Osteoblast (primary cell): ENCODE measurements around the gene FBXW12. TPM values are rescaled to one million over a fixed set of nuclear protein-coding genes. Genes with fewer than 3 reads are reported as not detected.
A peak's percentile ranks its signal among the peaks of the same experiment; 100 is the strongest.
"Not testable (repeated sequence)": the region's sequence is repeated elsewhere in the genome, so short reads cannot be mapped to it uniquely, and the experiment has no call there.

ENCODE experiments used
- DNase-seq: peaks from one replicate; pipeline ENCODE4 v3.0.0; 2011; ENCODE audit warnings: low spot score, mixed read lengths; ENCODE audit not compliant: insufficient read length; ENCODE audit errors: missing footprints
- H2AFZ ChIP-seq: 2 replicates; pipeline ENCODE4 v1.6.0; 2011; ENCODE audit warnings: mild to moderate bottlenecking, low read length
- H3K27ac ChIP-seq: 2 replicates; pipeline ENCODE4 v1.5.1; 2011; ENCODE audit warnings: mild to moderate bottlenecking, low read depth, low read length, moderate library complexity
- H3K27me3 ChIP-seq: 2 replicates; pipeline ENCODE4 v1.6.0; 2012; ENCODE audit warnings: mild to moderate bottlenecking, control low read depth, inconsistent platforms, low read length, moderate library complexity; ENCODE audit not compliant: insufficient read depth
- H3K36me3 ChIP-seq: 2 replicates; pipeline ENCODE4 v1.5.1; 2011; ENCODE audit warnings: mild to moderate bottlenecking, low read length, control low read depth, moderate library complexity; ENCODE audit not compliant: insufficient read depth
- H3K4me1 ChIP-seq: 2 replicates; pipeline ENCODE4 v1.5.1; 2011; ENCODE audit warnings: mild to moderate bottlenecking, low read length, control low read depth, moderate library complexity; ENCODE audit not compliant: insufficient read depth
- H3K4me2 ChIP-seq: 2 replicates; pipeline ENCODE4 v1.6.0; 2011; ENCODE audit warnings: mild to moderate bottlenecking, low read length; ENCODE audit not compliant: insufficient read depth
- H3K4me3 ChIP-seq: fragments of 200-600 bp; sonication (generic); 3 replicates; pipeline ENCODE4 v1.5.1; 2012; ENCODE audit warnings: mild to moderate bottlenecking, low read length, inconsistent platforms; ENCODE audit not compliant: insufficient read depth
- H3K79me2 ChIP-seq: 2 replicates; pipeline ENCODE4 v1.6.0; 2012; ENCODE audit warnings: mild to moderate bottlenecking, low read length, control low read depth, inconsistent platforms; ENCODE audit not compliant: insufficient read depth
- H3K9me3 ChIP-seq: 2 replicates; pipeline ENCODE4 v1.5.1; 2011; ENCODE audit warnings: low read depth, low read length, control low read depth
- H4K20me1 ChIP-seq: 2 replicates; pipeline ENCODE4 v1.6.0; 2012; ENCODE audit warnings: mild to moderate bottlenecking, low read length, control low read depth; ENCODE audit not compliant: insufficient read depth
- total RNA-seq: library from RNA; depleted of rRNA; stranded (reverse); fragments of >200 nt; gene quantifications from 2 replicates; pipeline ENCODE4 v1.2.3, GENCODE V29; 2012
- TF ChIP-seq, protein P1 (sequence below): IDR thresholded peaks from 2 replicates; pipeline ENCODE4 v1.5.1; 2011; ENCODE audit warnings: mild to moderate bottlenecking, low read depth, low read length, moderate library complexity; ENCODE audit errors: extremely low read depth

The FBXW12 gene
- total RNA-seq, 1 donor: not detected

DNA sequence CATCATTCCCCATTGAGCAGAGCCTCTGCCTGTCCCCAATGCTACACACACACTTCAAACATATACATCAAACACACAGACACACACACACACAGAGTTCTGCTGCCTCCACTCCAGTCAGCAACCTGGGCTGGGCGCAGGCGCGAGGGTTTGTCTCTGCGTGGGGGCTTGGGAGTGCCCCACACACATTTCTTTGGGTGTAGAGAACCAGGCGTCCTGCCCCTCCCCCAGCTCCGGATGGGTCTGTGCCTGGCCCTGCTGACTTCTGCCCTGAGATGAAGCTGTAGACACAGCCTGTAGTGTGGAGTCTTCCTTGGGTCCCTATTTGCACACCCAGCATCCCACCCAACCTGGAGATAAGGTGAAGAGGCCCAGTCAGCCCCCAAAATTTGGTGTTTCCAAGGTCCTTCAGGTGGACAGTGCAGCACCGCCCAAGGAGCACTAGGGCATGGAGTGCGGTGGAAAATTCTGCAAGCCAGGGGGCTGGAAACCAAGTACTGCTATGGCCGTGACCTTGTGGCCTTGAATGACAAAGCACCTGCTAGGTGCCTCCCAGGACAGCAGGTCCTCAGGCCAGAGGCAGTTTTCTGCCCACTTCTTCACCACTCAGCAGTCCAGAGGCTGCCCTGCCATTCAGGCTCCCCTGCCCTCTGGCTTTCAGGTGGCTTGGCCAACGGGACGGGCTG, 26.8 kb downstream of the FBXW12 start:
- Histone ChIP-seq H3K4me1 (peaks cover 11% of the 10 kb centered on the region), H3K4me2 (no peak overlapping the region), H2AFZ (no peak overlapping the region), H3K79me2 (no peaks in the 10 kb centered on the region), H3K36me3 (no peaks in the 10 kb centered on the region), H3K4me3 (no peak overlapping the region), H3K27me3 (peaks cover 28% of the 10 kb centered on the region), H3K9me3 (no peaks in the 10 kb centered on the region), H4K20me1 (no peaks in the 10 kb centered on the region), H3K27ac (no peak overlapping the region)
- TF ChIP-seq, protein P1, sequence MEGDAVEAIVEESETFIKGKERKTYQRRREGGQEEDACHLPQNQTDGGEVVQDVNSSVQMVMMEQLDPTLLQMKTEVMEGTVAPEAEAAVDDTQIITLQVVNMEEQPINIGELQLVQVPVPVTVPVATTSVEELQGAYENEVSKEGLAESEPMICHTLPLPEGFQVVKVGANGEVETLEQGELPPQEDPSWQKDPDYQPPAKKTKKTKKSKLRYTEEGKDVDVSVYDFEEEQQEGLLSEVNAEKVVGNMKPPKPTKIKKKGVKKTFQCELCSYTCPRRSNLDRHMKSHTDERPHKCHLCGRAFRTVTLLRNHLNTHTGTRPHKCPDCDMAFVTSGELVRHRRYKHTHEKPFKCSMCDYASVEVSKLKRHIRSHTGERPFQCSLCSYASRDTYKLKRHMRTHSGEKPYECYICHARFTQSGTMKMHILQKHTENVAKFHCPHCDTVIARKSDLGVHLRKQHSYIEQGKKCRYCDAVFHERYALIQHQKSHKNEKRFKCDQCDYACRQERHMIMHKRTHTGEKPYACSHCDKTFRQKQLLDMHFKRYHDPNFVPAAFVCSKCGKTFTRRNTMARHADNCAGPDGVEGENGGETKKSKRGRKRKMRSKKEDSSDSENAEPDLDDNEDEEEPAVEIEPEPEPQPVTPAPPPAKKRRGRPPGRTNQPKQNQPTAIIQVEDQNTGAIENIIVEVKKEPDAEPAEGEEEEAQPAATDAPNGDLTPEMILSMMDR: no peak
- peak; percentile 54 for DNase-seq

DNA sequence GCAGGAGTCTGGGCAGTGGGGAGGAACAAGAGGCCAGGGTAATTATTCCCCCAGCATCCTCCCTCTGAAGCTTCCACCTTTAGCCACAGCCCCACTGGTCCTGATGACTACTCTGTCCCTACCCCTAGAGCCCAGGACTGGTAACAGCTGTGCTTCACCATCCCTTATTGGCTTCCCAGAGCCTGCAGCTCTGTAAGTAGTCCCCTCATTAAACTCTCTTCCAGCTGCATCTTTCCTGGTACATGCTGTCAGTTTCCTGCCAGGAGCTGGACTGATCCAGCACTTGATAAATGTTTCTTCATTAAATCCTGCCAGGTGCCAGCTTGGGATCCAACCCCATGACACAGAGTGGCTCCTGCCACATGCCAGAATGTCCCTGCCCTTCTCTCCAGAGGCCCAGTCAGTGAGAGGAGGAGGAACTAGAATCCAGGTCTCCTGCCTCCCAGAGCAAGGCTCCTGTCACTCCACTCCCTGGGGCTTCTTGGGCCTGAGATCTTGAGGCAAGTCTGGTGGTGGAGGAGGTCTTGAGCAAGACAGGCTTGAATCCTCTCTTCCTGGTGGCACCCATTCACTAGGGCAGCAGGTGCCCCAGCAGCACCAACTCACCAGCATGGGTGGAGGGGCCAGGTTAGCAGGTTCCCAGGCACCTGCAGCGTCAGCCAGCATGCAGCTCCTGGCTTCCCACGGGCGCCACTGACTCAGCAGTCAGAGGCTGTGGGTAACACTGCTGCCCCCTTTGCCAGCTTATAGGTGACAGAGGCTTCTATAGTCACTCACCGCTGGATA, 27.6 kb downstream of the FBXW12 start:
- Histone ChIP-seq H3K79me2 (no peaks in the 10 kb centered on the region), H3K27ac (no peak overlapping the region), H3K9me3 (no peaks in the 10 kb centered on the region), H3K4me1 (peaks cover 11% of the 10 kb centered on the region), H2AFZ (no peak overlapping the region), H3K36me3 (no peaks in the 10 kb centered on the region), H3K4me3 (no peak overlapping the region), H3K4me2 (no peak overlapping the region), H4K20me1 (no peaks in the 10 kb centered on the region), H3K27me3 (peaks cover 28% of the 10 kb centered on the region)
- TF ChIP-seq, protein P1: no peak
- DNase-seq: no peak

DNA sequence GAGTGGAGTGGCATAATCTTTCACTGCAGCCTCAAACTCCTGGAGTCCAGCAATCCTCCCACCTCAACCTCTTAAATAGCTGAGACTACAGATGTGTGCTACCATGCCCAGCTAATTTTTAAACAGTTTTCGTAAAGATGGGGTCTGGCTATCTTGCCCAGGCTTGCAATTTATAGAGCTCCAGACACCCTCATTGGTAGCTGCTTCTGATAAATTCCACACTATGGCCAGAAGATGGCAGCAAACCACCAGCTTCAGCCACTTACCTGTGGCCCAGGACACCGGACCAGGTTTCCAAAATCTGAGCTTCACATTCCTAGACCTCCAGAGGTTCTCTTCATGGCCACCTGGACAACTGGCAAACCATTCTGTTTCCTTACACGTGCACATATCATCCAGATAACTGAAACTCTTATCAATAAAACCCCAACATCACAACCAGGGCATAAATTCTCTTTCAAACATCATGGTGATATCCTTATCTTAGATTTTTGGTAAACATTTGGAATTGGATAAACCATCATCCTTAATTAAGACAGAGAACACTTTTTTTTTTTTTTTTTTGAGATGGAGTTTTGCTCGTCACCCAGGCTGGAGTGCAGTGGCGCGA, 28.9 kb downstream of the FBXW12 start:
- no peaks in the 10 kb centered on the region for H3K79me2 ChIP-seq
- TF ChIP-seq, protein P1: peak; percentile 80
- no peak overlapping the region for H2AFZ ChIP-seq
- no peak overlapping the region for H3K4me2 ChIP-seq
- H3K9me3 ChIP-seq: no peaks in the 10 kb centered on the region
- H3K27ac ChIP-seq: no peak overlapping the region
- H3K4me1 ChIP-seq: peaks cover 11% of the 10 kb centered on the region
- no peak overlapping the region for H3K4me3 ChIP-seq
- peak; percentile 92 for DNase-seq
- no peaks in the 10 kb centered on the region for H3K36me3 ChIP-seq
- peaks cover 22% of the 10 kb centered on the region for H3K27me3 ChIP-seq
- H4K20me1 ChIP-seq: no peaks in the 10 kb centered on the region

DNA sequence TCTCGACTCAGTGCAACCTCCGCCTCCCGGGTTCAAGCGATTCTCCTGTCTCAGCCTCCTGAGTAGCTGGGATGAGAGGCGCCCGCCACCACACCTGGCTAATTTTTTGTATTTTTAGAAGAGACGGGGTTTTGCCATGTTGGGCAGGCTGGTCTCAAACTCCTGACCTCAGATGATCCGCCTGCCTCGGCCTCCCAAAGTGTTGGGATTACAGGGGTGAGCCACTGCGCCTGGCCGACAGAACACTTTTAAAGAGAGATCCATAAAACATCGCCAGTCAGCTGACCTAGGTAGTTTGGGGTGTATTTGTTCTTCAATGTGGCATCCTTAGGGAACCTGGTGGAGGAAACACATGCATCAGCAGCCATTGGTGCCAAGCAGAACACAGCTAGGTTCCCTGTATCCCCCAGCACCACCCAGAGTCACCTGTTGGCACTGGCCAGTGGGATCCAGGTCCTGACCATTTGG, 29.4 kb downstream of the FBXW12 start:
- peak overlapping the region; percentile 12 for H3K27ac ChIP-seq

More for the DNA sequence above, 29.4 kb downstream of the FBXW12 start:
- Histone ChIP-seq H3K27me3 (peaks cover 22% of the 10 kb centered on the region), H3K4me1 (peaks cover 11% of the 10 kb centered on the region), H3K4me2 (peak overlapping the region; percentile 49)
- H3K9me3 ChIP-seq, H3K79me2 ChIP-seq, H3K4me3 ChIP-seq, H2AFZ ChIP-seq, H3K36me3 ChIP-seq, H4K20me1 ChIP-seq: not testable (repeated sequence)
- DNase-seq: peak; percentile 52
